Hindlimb muscle (tissue), 1 donor: Measurements from ENCODE around the gene PGC. TPM values are rescaled to one million over a fixed set of nuclear protein-coding genes. Genes with fewer than 3 reads are reported as not detected.
A peak's percentile ranks its signal among the peaks of the same experiment; 100 is the strongest.

ENCODE experiments used
- DNase-seq: peaks from one replicate; pipeline ENCODE4 v3.0.0-alpha.2; 2013
- polyA plus RNA-seq: library from polyadenylated mRNA; unstranded; fragments of 120-200 nt; gene quantifications from one replicate; pipeline ENCODE4 v1.2.1, GENCODE V29; 2013; ENCODE audit not compliant: insufficient read length

Gene PGC
- polyA plus RNA-seq, 1 donor, result not detected

DNA sequence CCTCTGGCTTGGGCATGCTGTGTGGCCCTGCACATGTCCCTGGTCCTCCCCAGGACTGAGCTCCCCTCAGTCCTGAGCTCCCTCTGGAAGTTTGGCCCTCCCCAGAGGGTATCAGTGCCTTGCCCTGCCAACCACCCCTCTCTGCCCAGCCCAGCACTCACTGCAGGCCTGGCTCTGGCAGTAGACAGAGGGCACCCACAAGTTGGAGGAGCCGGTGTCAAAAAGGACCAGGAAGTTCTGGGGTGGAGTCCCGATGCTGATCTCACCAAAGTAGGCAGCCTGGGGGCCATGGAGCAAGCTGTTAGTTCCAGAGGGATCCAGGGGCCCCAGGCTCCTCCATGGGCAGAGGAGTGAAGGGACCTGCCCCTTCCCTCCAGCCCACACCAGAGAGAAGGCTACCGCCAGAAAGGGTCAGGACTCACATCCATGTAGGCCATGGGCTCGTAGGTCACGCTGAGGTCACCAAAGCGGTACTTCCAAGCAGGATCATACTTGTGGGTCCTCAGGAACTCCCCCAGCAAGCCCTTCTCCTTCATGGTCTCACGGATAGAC, 2.9 kb downstream of the PGC start:
- DNase-seq, result no peak

DNA sequence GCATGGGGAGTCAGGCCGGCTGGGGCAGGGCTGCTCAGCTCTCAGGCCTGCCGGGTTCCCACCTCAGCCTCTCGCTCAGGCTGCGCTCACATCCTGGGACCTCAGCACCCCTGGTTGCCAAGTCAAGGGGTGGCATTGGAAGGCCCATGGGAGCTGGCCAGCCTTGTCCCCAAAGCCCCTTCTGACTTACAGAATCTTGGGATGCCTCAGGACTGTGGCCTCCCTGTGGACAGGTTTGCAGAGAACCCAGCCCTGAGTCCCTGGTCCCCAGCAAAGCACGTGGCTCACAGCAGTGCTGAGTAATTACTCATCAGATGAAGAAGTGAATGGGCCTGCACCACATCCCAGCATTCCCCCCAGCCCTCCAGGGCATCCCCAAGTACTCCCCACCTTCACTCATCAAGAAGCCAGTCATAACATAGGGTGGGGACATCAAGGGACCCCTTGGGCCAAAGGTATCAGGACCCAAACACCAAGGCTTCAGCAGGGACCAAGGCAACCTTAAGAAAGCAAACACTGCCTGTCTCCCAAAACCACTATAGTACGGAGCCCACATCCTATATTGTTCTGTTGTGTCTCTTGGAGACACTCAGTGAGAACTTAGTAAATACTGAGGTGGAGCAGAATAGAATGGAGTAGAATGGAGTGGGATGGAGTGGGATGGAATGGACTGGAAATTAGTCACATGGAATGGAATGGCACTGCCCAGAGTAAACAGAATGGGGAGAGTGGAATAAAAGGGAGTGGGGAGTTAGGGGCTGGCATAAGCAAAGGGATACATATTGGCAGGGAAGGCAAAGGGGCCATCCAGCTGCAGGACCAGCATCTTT, 3.6 kb downstream of the PGC start:
- no peak for DNase-seq

DNA sequence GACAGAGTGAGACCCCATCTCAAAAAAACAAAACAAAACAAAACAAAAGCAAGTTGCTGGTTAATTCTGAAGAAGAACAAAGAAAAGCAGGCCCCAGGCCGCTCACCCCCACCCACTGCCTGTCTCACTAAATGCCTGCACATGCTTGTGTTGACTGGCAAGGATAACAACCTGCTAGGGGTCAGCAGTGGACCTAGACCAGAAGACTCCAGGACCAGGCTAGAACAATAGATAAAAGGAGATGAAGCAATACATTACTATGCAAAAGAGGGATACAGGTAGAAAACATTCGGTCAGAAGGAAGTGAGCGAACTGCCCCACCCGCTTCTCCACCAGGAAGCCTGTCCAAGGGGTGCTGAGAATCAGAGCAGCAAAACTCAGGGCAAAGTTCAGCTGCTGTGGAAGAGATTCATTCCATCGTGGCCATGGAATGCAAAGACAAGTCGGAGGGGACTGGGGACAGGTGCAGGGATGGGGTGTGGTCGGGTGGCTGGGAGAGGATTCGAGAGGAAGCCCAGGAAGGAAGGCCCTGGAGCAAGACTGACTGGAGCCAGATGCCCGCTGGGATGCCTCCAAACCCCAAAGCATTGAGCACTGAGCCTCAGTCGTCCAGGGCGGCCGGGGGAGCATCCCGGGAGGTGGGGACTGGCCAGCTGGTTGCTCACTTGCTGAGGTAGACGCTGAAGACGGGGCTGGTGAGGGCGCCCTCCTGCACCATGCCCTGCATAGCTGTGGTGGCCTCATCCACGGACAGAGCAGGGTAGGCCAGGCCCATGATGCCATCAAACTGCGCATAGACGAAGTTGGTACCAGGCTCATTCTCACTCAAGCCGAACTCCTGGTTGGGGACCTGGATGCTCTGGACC, 5.3 kb downstream of the PGC start:
- no peak for DNase-seq

DNA sequence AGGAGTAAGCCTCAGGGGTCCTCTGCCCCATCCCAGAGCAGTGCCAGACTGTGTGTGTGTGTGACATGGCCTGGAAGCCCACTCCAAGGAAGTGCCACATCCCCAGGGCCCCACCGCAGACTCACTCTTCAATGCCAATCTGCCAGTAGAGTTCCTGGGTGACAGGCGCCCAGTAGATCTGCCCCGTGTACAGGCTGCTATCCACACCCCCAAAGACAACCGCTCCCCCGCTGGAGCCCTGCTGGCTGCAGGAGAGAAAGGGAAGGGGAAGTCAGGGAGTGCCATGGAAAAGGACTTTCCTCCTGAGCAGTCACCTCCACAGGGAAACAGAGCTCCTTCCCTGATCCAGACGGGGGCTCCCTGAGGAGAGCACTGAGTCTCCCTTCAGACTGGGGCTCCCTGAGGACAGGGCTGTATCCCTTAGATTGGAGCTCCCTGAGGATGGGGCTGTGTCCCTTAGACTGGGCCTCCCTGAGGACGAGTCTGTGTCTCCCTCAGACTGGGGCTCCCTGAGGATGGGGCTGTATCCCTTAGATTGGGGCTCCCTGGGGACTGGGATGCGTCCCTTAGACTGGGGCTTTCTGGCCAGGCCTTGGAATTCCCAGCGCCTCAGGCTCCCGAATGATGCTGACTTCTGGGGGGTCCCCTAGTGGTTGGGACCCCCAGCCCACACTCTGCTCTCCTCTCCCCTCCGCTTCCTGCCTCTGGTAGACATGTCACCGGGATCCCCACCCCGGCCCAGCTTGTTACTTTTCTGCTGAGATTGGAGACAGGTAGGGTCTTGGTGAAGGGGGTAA, 6.6 kb downstream of the PGC start:
- no peak for DNase-seq

DNA sequence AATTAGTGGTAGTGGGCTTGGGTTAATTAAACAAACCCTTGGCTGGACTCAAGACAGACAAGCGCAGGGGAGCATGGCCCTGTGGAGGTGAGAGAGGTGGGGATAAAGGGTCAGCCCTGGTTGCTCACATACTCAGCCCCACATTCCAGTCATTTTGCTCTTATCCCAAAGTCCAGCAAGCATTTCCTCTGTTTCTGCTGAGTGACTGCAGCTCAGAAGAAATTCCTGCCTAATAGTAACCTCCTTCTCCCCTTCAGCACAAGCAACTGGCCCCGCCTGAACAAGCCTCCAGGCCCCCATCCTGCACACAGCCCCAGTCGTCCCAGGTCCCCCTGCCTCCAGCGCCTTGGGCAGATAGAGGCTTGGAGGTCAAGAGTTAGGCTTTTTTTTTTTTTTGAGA, 8.2 kb downstream of the PGC start:
- DNase-seq, result no peak

DNA sequence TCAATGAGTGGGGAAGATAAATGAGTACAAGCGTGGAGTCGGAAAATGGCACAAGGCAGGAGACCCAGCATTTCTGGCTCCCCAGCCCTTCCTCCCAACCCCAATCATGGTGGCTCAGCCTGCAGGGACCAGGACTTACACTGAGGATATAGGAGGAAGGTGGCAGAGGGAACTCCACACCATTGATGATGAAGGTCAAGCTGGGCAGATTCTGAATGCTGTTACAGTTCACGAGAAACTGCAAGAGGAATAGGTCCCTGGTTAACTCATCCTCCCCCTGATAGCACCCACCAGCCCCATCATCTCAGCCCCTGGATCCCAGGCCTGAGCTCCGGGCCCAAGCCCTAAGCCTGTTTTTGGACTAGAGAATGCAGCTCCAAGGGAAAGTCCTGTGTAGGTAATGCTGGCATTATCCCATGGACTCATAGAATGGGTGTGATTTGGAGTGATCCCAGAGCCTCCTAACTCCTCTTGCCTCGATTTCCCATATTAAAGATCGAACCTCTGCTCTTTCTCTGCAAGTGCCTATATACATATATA, 9.5 kb downstream of the PGC start:
- DNase-seq, result no peak

DNA sequence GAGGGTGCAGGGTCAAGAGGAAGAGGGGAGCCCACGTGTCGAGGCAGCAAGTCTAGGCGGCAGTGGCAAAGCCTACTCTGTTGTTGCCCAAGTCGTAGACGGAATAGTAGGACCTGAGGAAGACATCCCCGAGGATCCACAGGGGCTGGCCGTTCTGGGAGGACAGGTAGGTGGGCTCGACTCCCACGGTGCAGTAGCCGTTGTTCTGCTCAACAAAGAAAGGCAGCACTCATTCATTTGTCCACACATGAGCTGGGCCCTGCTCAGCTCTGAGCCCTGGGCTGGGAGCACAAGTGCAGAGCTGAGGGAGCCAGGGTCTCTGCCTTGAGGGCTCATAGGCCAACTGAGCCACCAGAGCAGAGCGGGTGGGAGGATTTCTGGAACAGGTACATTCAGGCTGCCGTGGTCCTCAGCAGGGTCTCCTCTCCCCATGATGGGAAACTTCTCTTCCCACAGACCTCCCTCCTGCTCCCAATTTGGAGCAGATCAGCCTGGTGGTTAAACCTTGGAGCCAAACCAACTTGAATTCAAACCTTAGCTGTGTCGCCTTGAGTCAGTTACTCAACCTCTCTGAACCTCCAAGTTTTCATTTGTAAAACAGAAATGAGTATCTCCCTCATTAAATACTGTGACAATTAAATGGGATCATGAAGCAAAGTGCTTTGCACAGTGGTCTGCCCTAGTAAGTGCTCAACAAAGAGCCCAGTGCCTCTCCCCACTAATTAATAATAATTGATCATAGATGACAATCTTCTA, 10.2 kb downstream of the PGC start:
- DNase-seq, result no peak

DNA sequence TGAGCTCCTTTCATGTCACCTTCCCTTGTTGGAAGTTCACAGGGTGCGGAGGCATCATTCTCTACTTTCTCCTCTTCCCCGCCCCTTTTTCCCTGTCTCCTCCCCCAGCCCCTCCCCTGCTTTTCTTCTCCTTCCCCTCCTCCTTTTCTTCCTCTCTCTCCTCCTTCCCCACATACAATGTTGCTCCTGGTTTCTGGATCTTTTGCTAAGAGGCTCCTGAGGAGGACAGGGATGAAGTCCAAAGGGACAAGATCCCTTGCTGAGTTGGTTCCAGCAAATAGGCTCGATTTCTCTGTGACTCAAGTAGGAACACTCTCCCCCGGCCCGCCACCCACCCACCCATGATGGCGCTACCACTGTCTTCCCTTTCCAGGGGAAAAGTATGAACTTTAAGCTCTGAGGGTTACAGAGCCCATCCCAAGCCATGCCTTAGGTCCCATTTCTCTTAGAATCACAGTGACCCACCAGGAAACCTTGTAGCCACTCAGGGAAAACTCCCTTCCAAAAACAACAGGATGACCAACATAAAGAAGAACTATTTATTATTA, 10.9 kb downstream of the PGC start:
- no peak for DNase-seq

DNA sequence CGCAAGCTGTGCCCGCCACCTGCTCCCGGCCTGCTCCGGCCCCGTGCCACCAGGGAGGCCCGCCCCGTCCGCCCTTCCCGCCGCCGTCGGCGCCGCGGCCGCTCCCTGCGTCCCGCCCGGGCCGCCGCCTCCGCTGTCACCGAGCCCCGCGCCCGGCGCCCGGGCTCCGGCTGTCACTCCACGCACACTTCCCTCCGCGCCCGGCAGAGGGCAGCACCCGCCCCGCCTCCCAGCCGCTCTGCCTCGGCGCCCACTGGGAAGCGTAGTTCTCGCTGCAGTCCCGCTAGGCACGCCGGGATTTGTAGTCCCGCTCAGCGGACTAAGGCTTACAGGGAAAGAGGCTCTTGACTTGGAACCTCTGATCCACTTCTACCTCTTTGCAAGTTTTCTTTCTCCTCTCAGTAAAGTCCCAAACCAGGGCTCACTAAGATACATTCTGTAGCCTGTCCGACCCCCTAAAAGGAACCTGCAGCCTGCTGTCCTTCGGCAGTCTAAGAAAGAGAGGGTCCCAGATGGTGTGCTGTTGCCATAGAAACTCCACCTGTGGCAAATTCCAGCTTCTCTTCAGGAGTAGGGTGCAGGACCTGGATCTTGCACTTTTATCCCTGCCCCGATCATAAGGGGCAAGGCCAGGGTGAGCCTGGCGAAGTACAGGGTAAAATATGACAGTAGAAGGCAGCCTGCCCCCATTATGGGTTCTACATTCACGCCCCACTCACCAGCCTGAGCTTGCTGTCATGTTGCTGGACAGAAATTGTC, 11.6 kb downstream of the PGC start, which contains the start of gene TFEB:
Gene TFEB, minus strand, starts transcription at position 182 of the 759 bp plus-strand sequence. CDS start 44,395 bp downstream, outside the sequence.
- peak; percentile 93 for DNase-seq

DNA sequence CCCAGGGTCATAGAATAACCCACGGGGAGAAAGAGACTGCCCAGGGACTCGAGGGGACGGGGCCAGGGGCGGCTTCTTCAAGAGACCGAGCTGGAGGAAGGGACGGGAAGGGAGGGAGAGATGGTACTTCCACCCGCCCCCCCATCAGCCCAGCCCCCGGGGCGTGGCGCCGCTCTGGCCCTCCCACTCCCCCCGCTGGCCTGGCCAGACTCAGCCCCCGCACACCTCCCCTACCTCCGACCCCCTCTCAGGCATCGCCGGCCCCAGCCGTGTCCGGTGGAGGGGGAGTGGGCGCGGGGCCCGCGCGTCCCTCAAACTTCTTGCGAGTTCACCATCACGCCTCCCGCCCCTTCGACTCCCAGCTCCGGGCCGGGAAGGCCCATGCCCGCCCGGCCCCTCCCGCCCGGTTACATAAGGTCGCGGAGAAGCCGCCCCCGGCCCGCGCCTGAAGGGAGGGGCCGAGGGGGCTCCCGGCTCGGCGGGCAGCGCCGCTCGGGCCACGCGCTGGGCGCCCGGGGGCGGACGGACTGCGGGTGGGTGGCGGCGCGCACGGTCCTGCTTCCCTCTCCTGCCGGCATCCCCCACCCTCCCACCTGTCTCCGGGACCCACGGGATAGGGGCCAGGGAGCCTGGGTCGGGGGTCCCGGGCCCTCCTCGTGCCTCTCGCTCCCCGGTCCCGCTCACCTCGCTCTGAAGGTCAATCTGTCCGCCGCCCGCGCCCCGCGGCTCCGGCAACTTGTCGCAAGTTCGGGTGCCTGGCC, 12.4 kb downstream of the PGC start:
- DNase-seq, result peak; percentile 91

DNA sequence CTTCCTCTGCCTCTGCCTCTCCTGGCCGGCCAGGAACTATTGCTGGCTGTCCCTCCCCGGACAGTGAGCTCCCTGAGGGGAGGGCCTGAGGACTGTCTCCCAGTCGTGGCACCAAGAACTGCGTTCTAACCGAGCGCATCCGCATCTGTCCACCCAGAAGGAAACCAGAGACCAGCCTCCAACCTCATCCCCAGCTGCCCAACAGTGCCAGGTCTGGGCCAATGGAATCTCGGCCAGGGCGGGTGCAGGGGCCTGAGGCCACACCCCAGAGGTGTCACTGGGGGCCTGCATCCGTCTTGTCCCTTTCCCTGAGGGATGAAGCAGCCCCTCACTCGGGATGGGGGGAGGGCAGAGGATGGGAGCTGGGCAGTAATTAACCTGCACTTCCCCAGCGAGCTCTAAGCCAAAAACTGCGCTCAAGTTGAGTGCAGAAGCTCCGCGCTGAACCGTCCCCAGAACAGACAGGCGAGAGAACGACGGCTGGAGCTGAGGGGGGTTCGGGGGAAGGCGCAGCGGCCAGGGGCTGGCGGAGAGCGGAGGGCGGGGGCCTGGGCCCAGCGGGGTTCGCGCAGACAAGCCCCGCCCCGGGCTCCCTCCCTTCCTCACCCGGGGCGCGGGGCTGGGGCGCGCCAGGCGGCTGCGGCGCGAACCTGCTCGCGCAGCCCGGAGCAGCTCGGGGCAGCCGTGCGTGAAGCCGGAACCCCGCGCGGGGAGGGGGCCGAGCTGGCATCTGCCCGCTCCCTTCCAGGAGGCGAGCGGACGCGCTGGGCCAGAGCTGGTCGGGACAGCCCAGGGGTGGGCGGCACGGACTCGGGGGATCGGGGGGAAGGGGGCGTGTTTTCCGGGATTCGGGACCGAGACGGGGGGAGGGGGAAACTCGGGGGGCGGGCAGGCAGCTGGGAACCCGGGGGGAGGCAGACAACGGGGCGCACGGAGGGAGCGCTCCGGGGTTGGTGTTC, 13.2 kb downstream of the PGC start:
- peak; percentile 89 for DNase-seq

DNA sequence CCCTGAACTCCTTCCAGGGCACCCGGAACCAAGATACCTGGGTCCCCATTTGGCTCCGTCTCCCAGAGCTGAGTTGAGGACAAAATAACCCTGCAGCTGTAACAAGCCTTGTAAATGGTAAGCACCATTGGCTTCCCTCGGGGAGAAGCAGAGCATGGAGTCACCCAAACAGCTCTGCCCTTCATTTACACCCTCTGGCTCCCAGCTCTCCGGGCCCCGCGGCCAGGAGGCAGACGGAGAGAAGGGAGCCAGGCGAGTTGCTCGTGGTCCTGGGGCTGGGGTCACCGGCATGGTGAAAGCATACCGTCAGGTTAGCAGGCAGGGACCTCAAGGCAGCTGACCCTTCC, 13.9 kb downstream of the PGC start:
- DNase-seq, result no peak

DNA sequence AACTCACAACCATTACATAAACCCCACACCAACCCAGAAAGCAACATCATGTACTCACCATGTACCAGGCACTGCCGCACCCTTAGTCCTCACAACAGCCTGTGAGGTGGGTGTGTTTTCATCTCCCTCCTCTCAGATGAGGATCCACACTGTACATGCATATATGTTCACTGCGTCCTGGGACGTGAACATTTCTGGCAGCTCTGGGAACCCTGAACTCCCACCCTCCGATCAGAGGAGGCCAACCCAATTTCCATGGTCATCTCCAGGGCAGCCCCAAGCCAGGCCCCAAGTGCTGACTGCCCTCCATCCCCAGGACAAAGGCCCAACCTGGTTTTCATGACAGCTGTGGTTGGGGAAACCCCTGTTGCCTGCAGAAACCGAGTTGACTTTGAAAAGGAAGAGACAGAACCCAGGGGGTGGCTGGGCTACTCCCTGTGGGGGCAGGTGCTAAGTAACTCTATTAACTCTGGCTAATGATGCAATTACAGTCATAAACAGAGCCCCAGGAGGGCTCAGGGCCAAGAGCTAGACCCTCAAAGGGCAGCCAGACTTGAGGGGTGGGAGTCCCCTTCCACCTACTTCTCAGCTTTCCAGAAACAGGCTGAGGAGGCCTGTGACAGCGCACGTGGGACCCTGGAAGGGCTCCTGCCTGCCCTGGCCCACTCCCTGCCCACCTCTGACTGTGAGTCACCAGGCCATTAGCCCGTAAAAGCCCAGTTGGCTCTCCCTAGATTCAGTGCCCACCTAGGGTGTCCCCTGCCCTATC, 14.4 kb downstream of the PGC start:
- DNase-seq, result no peak

DNA sequence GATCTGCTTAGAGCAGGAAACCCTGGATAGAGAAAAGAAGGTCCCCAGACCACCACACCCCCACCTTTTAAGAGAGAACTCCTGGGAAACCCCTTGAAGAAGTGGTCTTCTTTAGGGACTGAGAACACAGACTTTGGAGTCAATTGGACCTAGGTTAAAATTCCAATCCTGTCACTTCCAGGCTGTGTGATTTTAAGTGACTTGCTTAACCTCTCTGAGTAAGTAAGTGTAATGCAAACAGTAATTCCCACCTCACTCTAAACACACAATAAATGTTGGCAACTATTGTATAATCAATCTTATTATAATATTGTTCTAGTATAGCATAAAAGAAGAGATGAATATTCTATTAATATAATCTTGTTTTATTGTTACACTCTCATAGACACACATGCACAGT, 15.0 kb downstream of the PGC start:
- DNase-seq, result no peak

DNA sequence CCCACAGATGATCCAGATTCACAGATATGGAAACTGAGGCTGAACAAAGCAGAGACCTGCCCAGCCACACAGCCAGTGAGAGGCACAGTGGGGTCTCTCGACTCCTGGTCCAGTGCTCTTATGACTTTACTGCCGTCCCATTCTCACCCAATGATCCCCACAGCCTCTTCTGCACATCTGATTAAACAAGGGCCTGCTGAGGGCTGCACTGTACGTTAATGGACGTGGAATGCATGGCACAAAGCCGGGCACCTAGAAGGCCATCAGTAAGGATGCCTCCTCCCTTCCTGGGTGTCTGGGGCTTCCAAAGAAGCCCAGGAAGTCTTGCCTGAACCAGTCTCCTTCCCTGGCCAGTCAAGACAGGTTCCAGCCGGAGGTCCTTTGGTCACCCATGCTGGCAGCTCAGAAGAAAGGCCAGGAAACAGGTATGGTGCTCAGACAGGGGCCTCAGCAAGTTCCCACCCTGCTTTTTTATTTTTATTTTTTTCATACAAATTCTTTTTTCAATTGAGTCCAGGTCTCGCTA, 15.6 kb downstream of the PGC start:
- no peak for DNase-seq

DNA sequence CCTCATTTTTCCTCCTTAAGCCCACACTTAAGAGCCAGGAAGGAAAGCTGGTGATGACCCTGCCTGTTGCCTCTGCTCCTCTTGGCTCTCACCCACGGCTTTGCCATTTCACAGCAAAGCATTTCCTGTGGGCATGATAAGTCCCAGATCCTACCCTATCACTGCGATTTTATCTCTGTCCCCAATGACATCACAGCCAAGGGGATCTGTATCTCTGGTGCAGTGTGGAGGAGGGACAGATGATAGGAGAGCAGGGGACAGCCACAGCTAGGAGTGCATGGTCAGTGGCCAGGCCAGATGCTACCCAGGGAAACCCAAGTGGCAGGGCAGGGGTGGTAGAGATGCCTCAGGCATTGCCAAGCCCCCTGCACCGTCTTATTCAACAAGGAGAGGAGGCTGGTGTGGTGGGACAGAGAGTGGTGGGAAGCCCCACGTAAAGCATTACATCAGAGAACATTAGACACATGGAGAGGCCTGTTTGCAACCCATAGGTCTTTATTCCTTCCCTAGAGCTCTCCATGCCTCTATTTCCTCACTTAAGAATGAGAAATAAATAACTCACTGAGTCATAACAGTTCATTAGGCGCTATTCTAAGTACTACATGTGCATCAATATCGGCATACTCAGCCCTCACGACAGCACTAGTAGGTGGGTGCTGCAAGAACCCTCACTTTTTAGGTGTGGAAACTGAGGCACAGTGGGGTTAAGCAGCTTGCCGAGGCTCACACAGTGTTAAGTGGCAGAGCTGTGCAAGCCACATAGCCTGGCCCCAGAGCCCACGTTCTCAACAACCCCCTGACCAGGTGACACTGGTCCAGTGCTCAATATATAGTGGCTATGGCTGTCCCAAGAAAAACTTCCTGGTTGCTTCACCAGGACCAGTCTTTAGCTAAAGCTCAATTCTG, 16.4 kb downstream of the PGC start:
- no peak for DNase-seq
